CD4-positive, alpha-beta T cell treated with Interleukin-6 for 4 hours (primary cell): ENCODE data around the gene ZNF789.

Source experiments
- DNase-seq: peaks from one replicate; pipeline ENCODE4 v3.0.0-alpha.2; 2020; ENCODE audit warnings: mixed read lengths

The ZNF789 gene

GRCh38 chr7:99514050-99514449 lies 41.4 kb downstream of the ZNF789 start:
- DNase-seq = no peak

GRCh38 chr7:99521399-99521798 lies 48.7 kb downstream of the ZNF789 start:
- DNase-seq = no peak

GRCh38 chr7:99525713-99526440 lies 53.2 kb downstream of the ZNF789 start:
- DNase-seq = peak; percentile 39

GRCh38 chr7:99531354-99531765 lies 58.7 kb downstream of the ZNF789 start:
- DNase-seq = no peak

- no peak for DNase-seq
Observed at GRCh38 chr7:99535667-99536066, 63.0 kb downstream of the ZNF789 start.
